Measurements from ENCODE around the gene ATP2B2.

DNA sequence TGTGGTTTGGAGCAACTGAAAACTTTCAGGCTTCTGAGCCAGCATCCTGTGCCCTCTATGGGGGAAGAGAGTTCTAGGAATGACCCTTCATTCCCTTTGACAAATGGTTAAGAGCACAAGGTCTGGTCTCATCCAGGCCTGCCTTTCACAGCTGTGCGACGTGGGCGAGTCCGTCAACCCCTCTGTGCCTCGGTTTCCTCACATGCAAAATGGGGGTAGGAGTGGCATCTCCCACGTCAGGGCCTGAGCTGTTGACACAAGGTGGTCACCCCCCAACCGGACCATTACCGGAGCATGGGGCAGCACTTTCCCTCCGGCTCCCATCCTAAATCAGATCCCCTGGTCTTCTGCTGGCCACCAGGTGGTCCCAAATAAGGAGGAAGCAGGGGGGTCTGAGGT lies 70.4 kb downstream of the ATP2B2 start:
- TF ChIP-seq, protein P1, sequence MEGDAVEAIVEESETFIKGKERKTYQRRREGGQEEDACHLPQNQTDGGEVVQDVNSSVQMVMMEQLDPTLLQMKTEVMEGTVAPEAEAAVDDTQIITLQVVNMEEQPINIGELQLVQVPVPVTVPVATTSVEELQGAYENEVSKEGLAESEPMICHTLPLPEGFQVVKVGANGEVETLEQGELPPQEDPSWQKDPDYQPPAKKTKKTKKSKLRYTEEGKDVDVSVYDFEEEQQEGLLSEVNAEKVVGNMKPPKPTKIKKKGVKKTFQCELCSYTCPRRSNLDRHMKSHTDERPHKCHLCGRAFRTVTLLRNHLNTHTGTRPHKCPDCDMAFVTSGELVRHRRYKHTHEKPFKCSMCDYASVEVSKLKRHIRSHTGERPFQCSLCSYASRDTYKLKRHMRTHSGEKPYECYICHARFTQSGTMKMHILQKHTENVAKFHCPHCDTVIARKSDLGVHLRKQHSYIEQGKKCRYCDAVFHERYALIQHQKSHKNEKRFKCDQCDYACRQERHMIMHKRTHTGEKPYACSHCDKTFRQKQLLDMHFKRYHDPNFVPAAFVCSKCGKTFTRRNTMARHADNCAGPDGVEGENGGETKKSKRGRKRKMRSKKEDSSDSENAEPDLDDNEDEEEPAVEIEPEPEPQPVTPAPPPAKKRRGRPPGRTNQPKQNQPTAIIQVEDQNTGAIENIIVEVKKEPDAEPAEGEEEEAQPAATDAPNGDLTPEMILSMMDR (IDR thresholded peaks at IDR 0.05), result no peak
- no peak for TF ChIP-seq POLR2A (IDR thresholded peaks at IDR 0.05)
